Measurements from ENCODE around the gene CACNB4.
"Not testable (repeated sequence)": the region's sequence is repeated elsewhere in the genome, so short reads cannot be mapped to it uniquely, and the experiment has no call there.

CACNB4 gene

GRCh38 chr2:151824886-151825285 lies 274.0 kb downstream of the CACNB4 start:
- no peak for DNase-seq (ENCODE audit: low read depth in 2 of 2)

- no peak for DNase-seq (ENCODE audit: low read depth in 2 of 2)
Measured at GRCh38 chr2:151823651-151824050, 275.2 kb downstream of the CACNB4 start.

GRCh38 chr2:151819920-151820319 lies 278.9 kb downstream of the CACNB4 start:
- DNase-seq (ENCODE audit: low read depth in 2 of 2), result no peak

GRCh38 chr2:151817929-151818328 lies 280.9 kb downstream of the CACNB4 start:
- no peak for DNase-seq (ENCODE audit: low read depth in 2 of 2)

GRCh38 chr2:151816843-151817242 lies 282.0 kb downstream of the CACNB4 start:
- DNase-seq (ENCODE audit: low read depth in 2 of 2), result no peak

GRCh38 chr2:151815821-151816489 lies 282.9 kb downstream of the CACNB4 start:
- DNase-seq (ENCODE audit: low read depth in 2 of 2), result no peak

GRCh38 chr2:151810489-151810888 lies 288.4 kb downstream of the CACNB4 start:
- no peak for DNase-seq (ENCODE audit: low read depth in 2 of 2)

GRCh38 chr2:151809073-151809383 lies 289.8 kb downstream of the CACNB4 start:
- no peak for DNase-seq (ENCODE audit: low read depth in 2 of 2)

GRCh38 chr2:151808258-151809072 lies 290.4 kb downstream of the CACNB4 start:
- no peak for DNase-seq (ENCODE audit: low read depth in 2 of 2)

GRCh38 chr2:151805961-151806360 lies 292.9 kb downstream of the CACNB4 start:
- DNase-seq (ENCODE audit: low read depth in 2 of 2), result no peak

GRCh38 chr2:151805343-151805742 lies 293.5 kb downstream of the CACNB4 start:
- DNase-seq (ENCODE audit: low read depth in 2 of 2), result no peak

- DNase-seq (ENCODE audit: low read depth in 2 of 2), result no peak
Measured at GRCh38 chr2:151803811-151804210, 295.0 kb downstream of the CACNB4 start.

GRCh38 chr2:151802315-151802714 lies 296.5 kb downstream of the CACNB4 start:
- no peak for DNase-seq (ENCODE audit: low read depth in 2 of 2)

- DNase-seq (ENCODE audit: low read depth in 2 of 2), result no peak
Measured at GRCh38 chr2:151799886-151800292, 299.0 kb downstream of the CACNB4 start.

GRCh38 chr2:151796774-151797173 lies 302.1 kb downstream of the CACNB4 start:
- DNase-seq (ENCODE audit: low read depth in 2 of 2), result no peak

GRCh38 chr2:151795646-151796240 lies 303.1 kb downstream of the CACNB4 start:
- DNase-seq (ENCODE audit: low read depth in 2 of 2), result no peak

GRCh38 chr2:151794422-151794821 lies 304.4 kb downstream of the CACNB4 start:
- not testable (repeated sequence) for DNase-seq (ENCODE audit: low read depth in 2 of 2)

GRCh38 chr2:151793123-151793522 lies 305.7 kb downstream of the CACNB4 start:
- no peak for DNase-seq (ENCODE audit: low read depth in 2 of 2)

GRCh38 chr2:151792589-151792988 lies 306.3 kb downstream of the CACNB4 start:
- no peak for DNase-seq (ENCODE audit: low read depth in 2 of 2)

GRCh38 chr2:151791545-151791944 lies 307.3 kb downstream of the CACNB4 start:
- DNase-seq (ENCODE audit: low read depth in 2 of 2), result no peak

GRCh38 chr2:151790689-151791088 lies 308.2 kb downstream of the CACNB4 start:
- no peak for DNase-seq (ENCODE audit: low read depth in 2 of 2)

GRCh38 chr2:151789055-151789834 lies 309.6 kb downstream of the CACNB4 start:
- DNase-seq (ENCODE audit: low read depth in 2 of 2), result no peak
